NCI-H526 treated with DMSO at 0.1 percent for 48 hours (cell line): ENCODE measurements around the gene KCNK4.

Source experiments
- DNase-seq: peaks from one replicate; lab custom pipeline; 2025; lab: John Stamatoyannopoulos, UW

Gene KCNK4

GRCh38 chr11:64347193-64347867, 56.2 kb downstream of the KCNK4 start:
- DNase-seq: no peak

DNA sequence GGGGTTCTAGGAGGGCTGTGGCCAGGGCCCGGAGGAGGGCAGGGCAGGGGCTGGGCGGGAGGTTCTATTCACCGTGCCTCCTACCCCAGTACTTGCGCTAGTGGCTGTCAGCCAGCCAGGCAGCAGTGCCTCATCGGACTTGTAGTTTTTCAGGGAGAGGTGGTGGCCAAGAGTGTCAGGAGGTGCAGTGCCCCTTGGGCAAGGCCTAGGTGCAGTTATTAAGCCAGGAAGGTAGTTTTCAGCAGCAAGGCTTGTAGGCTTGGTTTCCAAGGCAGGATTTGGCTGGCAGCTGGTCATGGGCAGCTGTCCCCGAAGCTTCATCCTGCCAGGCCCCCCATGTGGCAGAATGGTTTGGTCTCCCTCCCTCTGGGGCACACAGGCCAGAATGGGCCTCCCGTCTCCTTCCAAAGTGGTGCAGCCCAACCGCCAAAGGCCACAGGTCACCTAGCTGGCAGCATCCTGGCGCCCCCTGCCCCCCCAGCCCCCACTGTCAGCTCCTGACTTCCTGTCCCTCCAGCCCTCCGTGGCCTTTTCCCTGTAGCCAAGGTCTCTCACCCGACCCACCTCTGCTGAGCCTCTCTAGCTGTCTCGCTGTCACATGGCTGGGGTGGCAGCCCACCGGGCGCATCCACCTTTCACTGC, 57.4 kb downstream of the KCNK4 start:
- DNase-seq: no peak

DNA sequence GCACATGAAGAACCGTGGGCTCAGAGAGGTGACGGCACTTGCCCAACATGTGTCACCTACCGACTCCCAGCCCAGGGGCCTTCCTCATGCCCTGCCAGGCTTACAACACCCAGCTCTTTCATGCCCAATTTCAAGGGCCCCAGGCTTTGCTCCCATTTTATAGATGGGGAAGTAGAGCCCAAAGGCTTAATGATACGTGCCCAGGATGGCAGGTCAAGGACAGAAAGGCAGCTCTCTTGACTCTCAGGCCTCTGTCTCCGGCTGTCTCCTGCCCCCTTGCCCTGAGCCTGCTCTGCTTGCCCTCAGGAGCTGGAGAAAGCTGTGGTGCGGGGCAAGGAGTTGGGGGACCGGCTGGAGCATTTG, 57.9 kb downstream of the KCNK4 start:
- no peak for DNase-seq

GRCh38 chr11:64349404-64349803, 58.3 kb downstream of the KCNK4 start:
- DNase-seq: no peak
